Fibroblast of villous mesenchyme (primary cell): Measurements from ENCODE around the gene CDH4. TPM values are rescaled to one million over a fixed set of nuclear protein-coding genes. Genes with fewer than 3 reads are reported as not detected.
"Not testable (repeated sequence)": the region's sequence is repeated elsewhere in the genome, so short reads cannot be mapped to it uniquely, and the experiment has no call there.

Experiments used
- DNase-seq: peaks from one replicate; pipeline ENCODE4 v3.0.0-alpha.2; 2010; ENCODE audit warnings: low read depth
- H3K4me3 ChIP-seq: 2 replicates; pipeline ENCODE4 v1.5.1; 2011; ENCODE audit warnings: low read depth, mild to moderate bottlenecking, low read length
- CTCF ChIP-seq: IDR thresholded peaks from 2 replicates; pipeline ENCODE4 v1.5.1; 2012; ENCODE audit warnings: low read depth, mild to moderate bottlenecking, low read length; ENCODE audit not compliant: insufficient read depth
- total RNA-seq: library from RNA; depleted of rRNA; stranded (reverse); fragments of >200 nt; gene quantifications from 2 replicates; pipeline ENCODE4 v1.2.3, GENCODE V29; 2012

The CDH4 gene
- total RNA-seq, 1 donor, result 1.7 TPM

DNA sequence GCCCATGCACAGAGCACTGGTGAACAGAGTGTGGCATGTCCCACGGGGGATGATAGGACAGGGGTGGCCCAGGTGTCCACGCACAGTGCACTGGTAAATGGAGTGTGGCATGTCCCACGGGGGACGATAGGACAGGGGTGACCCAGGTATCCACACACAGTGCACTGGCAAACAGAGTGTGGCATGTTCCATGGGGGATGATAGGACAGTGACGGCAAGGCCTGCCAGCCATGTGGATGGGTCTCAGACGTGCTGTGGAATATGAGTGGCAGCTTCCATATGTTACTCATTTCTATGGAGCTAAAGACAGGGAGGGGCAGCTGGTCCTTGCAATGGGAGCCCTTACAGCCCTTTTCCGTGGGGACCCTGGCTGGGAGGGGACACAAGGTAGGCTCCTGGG, 168.7 kb downstream of the CDH4 start:
- TF ChIP-seq CTCF, result no peak
- H3K4me3 ChIP-seq, result no peak overlapping the region
- no peak for DNase-seq

- DNase-seq, result no peak
- TF ChIP-seq CTCF, result no peak
These were observed 170.8 kb downstream of the CDH4 start for GRCh38 chr20:61422636-61423425.

DNA sequence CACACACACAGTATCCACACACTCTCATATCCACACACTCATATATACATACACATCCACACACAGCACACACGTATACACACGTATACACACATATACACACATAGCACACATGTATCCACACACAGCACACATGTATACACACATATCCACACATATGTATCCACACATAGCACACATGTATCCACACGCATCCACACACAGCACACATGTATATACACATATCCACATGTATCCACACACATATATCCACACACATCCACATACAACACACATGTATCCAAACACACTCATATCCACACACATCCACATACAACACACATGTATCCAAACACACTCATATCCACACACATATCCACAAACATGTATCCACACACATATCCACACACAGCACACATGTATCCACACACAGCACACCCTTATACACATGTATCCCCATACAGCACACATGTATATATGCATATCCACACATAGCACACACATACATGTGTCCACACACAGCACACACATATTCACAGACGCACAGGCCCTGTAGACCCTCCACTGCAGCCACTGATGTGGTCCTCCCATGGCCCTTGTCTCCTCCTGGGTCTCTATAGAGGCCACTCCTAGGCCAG, 172.1 kb downstream of the CDH4 start:
- no peak for TF ChIP-seq CTCF
- no peak for DNase-seq
- H3K4me3 ChIP-seq, result no peak overlapping the region

More at GRCh38 chr20:61422636-61423425, 170.8 kb downstream of the CDH4 start:
- H3K4me3 ChIP-seq, result no peak overlapping the region

DNA sequence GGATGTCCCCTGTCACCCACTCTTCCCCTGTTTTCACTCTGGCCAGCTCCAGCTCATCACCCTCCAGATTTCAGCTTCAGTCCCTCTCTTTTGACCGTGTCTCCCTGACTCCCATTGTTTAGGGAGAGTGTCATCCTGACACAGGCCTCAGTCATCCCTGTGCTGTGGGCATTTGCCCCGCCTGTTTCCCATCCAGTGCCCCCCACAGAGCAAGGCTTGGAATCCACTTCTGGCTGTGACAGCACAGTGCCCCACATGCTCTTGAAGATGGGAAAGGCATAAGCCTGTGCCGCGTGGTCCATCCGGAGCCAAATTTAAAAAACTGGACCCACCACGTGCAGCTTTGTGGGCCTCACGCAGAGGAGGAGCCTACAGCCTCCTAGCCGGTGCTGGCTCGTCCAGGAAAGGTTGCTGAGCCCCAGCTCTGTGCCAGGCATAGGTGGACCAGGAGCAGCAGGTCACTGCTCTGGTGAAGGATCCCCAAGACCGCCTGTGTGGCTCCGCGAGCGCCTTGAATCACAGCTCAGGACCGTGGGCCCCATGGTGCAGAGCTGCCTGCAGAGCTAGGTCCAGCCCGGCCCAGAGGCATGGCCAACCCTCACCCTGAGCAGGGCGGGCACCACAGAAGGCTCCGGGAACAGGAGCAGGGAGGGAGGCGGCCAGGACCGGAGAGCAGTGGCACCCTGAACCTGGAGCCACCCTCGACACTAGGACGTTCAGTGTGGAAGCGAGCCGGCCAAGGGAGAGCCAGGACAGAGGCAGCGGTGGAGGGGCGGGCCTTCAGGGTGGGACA, 172.8 kb downstream of the CDH4 start:
- no peak overlapping the region for H3K4me3 ChIP-seq
- no peak for DNase-seq
- TF ChIP-seq CTCF, result no peak

DNA sequence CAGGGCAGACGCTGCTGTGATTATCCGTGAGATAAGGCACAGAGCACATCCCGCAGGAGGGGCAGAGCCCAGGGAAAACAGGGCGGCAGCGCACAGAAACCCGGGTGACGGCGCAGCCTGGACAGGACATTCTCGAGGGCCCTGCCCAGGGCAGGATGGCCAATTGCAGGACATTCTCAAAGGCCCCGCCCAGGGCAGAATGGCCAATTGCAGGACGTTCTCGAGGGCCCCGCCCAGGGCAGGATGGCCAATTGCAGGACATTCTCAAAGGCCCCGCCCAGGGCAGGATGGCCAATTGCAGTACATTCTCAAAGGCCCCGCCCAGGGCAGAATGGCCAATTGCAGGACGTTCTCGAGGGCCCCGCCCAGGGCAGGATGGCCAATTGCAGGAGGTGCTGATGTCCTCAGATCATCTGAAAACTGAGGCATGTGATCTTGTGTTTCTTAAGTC, 173.5 kb downstream of the CDH4 start:
- DNase-seq, H3K4me3 ChIP-seq: not testable (repeated sequence)

GRCh38 chr20:61426352-61426751, 174.3 kb downstream of the CDH4 start:
- no peak for TF ChIP-seq CTCF

More at GRCh38 chr20:61426352-61426751, 174.3 kb downstream of the CDH4 start:
- DNase-seq, result no peak
- H3K4me3 ChIP-seq, result no peak overlapping the region
